Keratinocyte (primary cell): ENCODE measurements around the gene KCNMA1.

ENCODE experiments used
- CTCF ChIP-seq, 3 experiments: IDR thresholded peaks in 1 of 3; conservative IDR thresholded peaks in 1 of 3; optimal IDR thresholded peaks in 1 of 3; 2 replicates in 2 of 3; 3 replicates in 1 of 3; pipeline versions ENCODE3 to v1.5.1; 2011; ENCODE audit warnings: low read length in 3 of 3, mild to moderate bottlenecking in 3 of 3, moderate library complexity in 2 of 3, control low read depth in 1 of 3, inconsistent platforms in 1 of 3; ENCODE audit not compliant: insufficient read depth in 2 of 3; ENCODE audit errors: extremely low read depth in 1 of 3
- EZH2 ChIP-seq: IDR thresholded peaks from one replicate; pipeline ENCODE4 v1.6.1; 2012; ENCODE audit warnings: inconsistent platforms, mild to moderate bottlenecking, low read length, moderate library complexity

- TF ChIP-seq EZH2 (no peak), CTCF (optimal IDR thresholded peaks at IDR 0.05 in 1 of 3, IDR thresholded peaks at IDR 0.05 in 1 of 3, conservative IDR thresholded peaks at IDR 0.05 in 1 of 3; ENCODE audit: extremely low read depth in 1 of 3, insufficient read depth in 2 of 3, low read length in 3 of 3) (no peak)
Observed at GRCh38 chr10:77661674-77662073, 24.1 kb upstream of the KCNMA1 start.
